OCI-LY3 (cell line): ENCODE data around the gene DYNC2I2.

Experiments
- EZH2phosphoT487 ChIP-seq: fragments of 200-600 bp; shearing (Covaris generic); IDR thresholded peaks from 2 replicates; pipeline ENCODE4 v1.6.1; 2018; ENCODE audit warnings: antibody characterized with exemption, mixed run types, low read depth
- TF ChIP-seq, protein P1 (sequence below): fragments of 200-600, 300-600 bp; sonication (generic); IDR thresholded peaks from 2 replicates; pipeline ENCODE4 v1.5.1; 2014; ENCODE audit warnings: antibody characterized with exemption, low read length, low read depth

DNA sequence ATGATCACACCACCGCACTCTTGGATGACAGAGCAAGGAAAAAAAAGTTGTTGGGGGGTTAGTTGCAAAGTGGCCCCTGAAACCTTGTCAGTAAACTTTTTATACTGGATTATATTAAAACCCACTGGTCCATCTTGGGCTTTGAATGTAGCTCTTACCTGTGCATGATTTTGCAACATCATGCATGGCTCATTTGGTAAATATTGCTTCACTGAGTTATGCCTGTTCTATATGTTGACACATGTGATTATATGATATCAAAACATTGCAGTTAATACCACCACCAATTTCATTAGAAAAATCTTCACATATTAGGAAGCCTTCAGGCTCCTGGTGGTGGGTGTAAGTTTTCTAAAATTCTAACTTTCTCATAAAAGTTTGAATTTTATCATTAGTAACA lies 41.9 kb downstream of the DYNC2I2 start:
- TF ChIP-seq, protein P1, sequence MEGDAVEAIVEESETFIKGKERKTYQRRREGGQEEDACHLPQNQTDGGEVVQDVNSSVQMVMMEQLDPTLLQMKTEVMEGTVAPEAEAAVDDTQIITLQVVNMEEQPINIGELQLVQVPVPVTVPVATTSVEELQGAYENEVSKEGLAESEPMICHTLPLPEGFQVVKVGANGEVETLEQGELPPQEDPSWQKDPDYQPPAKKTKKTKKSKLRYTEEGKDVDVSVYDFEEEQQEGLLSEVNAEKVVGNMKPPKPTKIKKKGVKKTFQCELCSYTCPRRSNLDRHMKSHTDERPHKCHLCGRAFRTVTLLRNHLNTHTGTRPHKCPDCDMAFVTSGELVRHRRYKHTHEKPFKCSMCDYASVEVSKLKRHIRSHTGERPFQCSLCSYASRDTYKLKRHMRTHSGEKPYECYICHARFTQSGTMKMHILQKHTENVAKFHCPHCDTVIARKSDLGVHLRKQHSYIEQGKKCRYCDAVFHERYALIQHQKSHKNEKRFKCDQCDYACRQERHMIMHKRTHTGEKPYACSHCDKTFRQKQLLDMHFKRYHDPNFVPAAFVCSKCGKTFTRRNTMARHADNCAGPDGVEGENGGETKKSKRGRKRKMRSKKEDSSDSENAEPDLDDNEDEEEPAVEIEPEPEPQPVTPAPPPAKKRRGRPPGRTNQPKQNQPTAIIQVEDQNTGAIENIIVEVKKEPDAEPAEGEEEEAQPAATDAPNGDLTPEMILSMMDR: no peak
- no peak for TF ChIP-seq EZH2phosphoT487
